Measurements from ENCODE around the gene OLFML2A. TPM values are rescaled to one million over a fixed set of nuclear protein-coding genes. Genes with fewer than 3 reads are reported as not detected.

OLFML2A gene
- polyA plus RNA-seq, 1 donor from 2014 or later = 0.15 TPM

DNA sequence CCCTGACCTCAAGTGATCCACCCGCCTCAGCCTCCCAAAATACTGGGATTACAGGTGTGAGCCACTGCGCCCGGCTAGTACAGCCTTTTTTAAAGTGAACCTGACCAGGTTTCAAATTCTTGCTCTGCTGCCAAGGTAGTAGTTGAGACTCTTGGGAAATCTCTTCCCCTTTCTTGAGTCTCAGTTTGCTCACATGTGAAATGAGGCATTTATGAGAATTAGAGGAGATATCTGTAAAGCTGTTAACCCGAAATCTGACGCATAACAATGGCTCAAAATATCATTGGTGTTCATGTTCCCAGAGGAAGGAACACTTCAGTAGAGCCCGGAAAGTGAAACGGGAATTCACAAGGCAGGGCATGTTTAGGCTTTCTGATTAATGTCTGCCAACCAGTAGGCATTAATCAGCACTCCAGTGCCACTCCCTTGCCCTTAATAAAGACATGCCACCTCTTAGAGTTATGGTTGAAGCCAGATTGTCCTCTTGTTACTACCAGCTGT is 86.5 kb downstream of the OLFML2A start:
- no peak overlapping the region for H3K4me3 ChIP-seq (ENCODE audit: low read length)
- no peaks in the 10 kb centered on the region for H3K36me3 ChIP-seq (ENCODE audit: insufficient read depth, low read length)
- TF ChIP-seq EP300 (conservative IDR thresholded peaks at IDR 0.05; ENCODE audit: poor library complexity, severe bottlenecking) (no peak), TAF1 (IDR thresholded peaks at IDR 0.05; ENCODE audit: low read depth) (no peak), POLR2AphosphoS5 (IDR thresholded peaks at IDR 0.05) (no peak), CTCF (IDR thresholded peaks at IDR 0.05; ENCODE audit: poor library complexity, severe bottlenecking) (no peak), MXI1 (conservative IDR thresholded peaks at IDR 0.05; ENCODE audit: poor library complexity, severe bottlenecking) (no peak), EZH2 (IDR thresholded peaks at IDR 0.05; ENCODE audit: borderline replicate concordance, insufficient read depth, low read length, poor library complexity, severe bottlenecking) (no peak), SMC3 (conservative IDR thresholded peaks at IDR 0.05; ENCODE audit: poor library complexity) (no peak), RAD21 (conservative IDR thresholded peaks at IDR 0.05) (no peak)
- TF ChIP-seq, protein P1, sequence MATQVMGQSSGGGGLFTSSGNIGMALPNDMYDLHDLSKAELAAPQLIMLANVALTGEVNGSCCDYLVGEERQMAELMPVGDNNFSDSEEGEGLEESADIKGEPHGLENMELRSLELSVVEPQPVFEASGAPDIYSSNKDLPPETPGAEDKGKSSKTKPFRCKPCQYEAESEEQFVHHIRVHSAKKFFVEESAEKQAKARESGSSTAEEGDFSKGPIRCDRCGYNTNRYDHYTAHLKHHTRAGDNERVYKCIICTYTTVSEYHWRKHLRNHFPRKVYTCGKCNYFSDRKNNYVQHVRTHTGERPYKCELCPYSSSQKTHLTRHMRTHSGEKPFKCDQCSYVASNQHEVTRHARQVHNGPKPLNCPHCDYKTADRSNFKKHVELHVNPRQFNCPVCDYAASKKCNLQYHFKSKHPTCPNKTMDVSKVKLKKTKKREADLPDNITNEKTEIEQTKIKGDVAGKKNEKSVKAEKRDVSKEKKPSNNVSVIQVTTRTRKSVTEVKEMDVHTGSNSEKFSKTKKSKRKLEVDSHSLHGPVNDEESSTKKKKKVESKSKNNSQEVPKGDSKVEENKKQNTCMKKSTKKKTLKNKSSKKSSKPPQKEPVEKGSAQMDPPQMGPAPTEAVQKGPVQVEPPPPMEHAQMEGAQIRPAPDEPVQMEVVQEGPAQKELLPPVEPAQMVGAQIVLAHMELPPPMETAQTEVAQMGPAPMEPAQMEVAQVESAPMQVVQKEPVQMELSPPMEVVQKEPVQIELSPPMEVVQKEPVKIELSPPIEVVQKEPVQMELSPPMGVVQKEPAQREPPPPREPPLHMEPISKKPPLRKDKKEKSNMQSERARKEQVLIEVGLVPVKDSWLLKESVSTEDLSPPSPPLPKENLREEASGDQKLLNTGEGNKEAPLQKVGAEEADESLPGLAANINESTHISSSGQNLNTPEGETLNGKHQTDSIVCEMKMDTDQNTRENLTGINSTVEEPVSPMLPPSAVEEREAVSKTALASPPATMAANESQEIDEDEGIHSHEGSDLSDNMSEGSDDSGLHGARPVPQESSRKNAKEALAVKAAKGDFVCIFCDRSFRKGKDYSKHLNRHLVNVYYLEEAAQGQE (IDR thresholded peaks at IDR 0.05; ENCODE audit: borderline replicate concordance) = no peak
- H3K9me3 ChIP-seq (ENCODE audit: low read length) = no peaks in the 10 kb centered on the region
- no peaks in the 10 kb centered on the region for H3K9me2 ChIP-seq (ENCODE audit: insufficient read depth, low read length)
- H4K20me1 ChIP-seq (ENCODE audit: insufficient read depth) = peaks cover 15% of the 10 kb centered on the region
- H3K27ac ChIP-seq (ENCODE audit: low read length) = no peak overlapping the region
- no peak overlapping the region for H2AFZ ChIP-seq (ENCODE audit: low read depth, low read length)
- no peak overlapping the region for H3K4me2 ChIP-seq (ENCODE audit: low read length)
- peaks cover 9% of the 10 kb centered on the region for H3K79me2 ChIP-seq (replicated peaks; ENCODE audit: insufficient read depth, low read length)
- H3K9ac ChIP-seq (ENCODE audit: low read length) = no peak overlapping the region
- H3K27me3 ChIP-seq (ENCODE audit: insufficient read depth, low read depth, low read length) = no peaks in the 10 kb centered on the region
- H3F3A ChIP-seq (ENCODE audit: insufficient read depth, low read length, poor library complexity, severe bottlenecking) = no peaks in the 10 kb centered on the region

Other genes with a start within 250 kb of the OLFML2A start
- gene NR6A1, start 5.8 kb upstream of the OLFML2A start, polyA plus RNA-seq = 2.6 and 4.3 TPM in 2 replicates
- gene WDR38, start 76.3 kb downstream of the OLFML2A start, polyA plus RNA-seq = not detected in 2 replicates
- gene RPL35, start 84.8 kb downstream of the OLFML2A start, polyA plus RNA-seq = 1,777 and 2,116 TPM in 2 replicates
- 35.4 and 46.5 TPM in 2 replicates for gene ARPC5L, start 85.0 kb downstream of the OLFML2A start, polyA plus RNA-seq
- 15.3 and 23.1 TPM in 2 replicates for gene GOLGA1, start 163.9 kb downstream of the OLFML2A start, polyA plus RNA-seq

Data from neural cell (in vitro differentiated cells).